Endodermal cell (in vitro differentiated cells): ENCODE results near the gene KIF1A. TPM values are rescaled to one million over a fixed set of nuclear protein-coding genes. Genes with fewer than 3 reads are reported as not detected.
"Not testable (repeated sequence)": the region's sequence is repeated elsewhere in the genome, so short reads cannot be mapped to it uniquely, and the experiment has no call there.

Experiments used
- DNase-seq: peaks from one replicate; pipeline ENCODE4 v3.0.0-alpha.2; 2017
- H3K27ac ChIP-seq: 2 replicates; pipeline ENCODE4 v1.5.1; 2013; ENCODE audit warnings: mild to moderate bottlenecking, low read depth, low read length, moderate library complexity
- H3K27me3 ChIP-seq: 2 replicates; pipeline ENCODE4 v1.6.1; 2013; ENCODE audit warnings: mild to moderate bottlenecking, low read length, moderate library complexity; ENCODE audit not compliant: insufficient read depth, control insufficient read depth, poor library complexity, severe bottlenecking
- H3K36me3 ChIP-seq: 2 replicates; pipeline ENCODE4 v1.7.0; 2013; ENCODE audit warnings: mild to moderate bottlenecking, low read length, moderate library complexity; ENCODE audit not compliant: control insufficient read depth, insufficient read depth
- H3K4me1 ChIP-seq: one replicate; pipeline ENCODE4 v1.7.0; 2013; ENCODE audit warnings: low read length; ENCODE audit not compliant: control insufficient read depth, insufficient read depth
- H3K4me3 ChIP-seq: 2 replicates; pipeline ENCODE4 v1.5.1; 2013; ENCODE audit warnings: mild to moderate bottlenecking, low read length, moderate library complexity
- H3K9ac ChIP-seq: 2 replicates; pipeline ENCODE4 v1.6.1; 2013; ENCODE audit warnings: mild to moderate bottlenecking, low read length, moderate library complexity; ENCODE audit not compliant: poor library complexity, severe bottlenecking; ENCODE audit errors: extremely low read depth
- H3K9me3 ChIP-seq: 2 replicates; pipeline ENCODE4 v1.6.1; 2013; ENCODE audit warnings: mild to moderate bottlenecking, low read length, moderate library complexity; ENCODE audit not compliant: control insufficient read depth
- H3K27ac Mint-ChIP-seq: 2 replicates; pipeline ENCODE4 v1.8.0; 2020; ENCODE audit warnings: mixed read lengths
- H3K27me3 Mint-ChIP-seq: 2 replicates; pipeline ENCODE4 v1.8.0; 2021; ENCODE audit warnings: mild to moderate bottlenecking, mixed read lengths; ENCODE audit not compliant: insufficient read depth
- H3K36me3 Mint-ChIP-seq: 2 replicates; pipeline ENCODE4 v1.8.0; 2020; ENCODE audit warnings: low read depth, mixed read lengths
- H3K4me1 Mint-ChIP-seq: 2 replicates; pipeline ENCODE4 v1.8.0; 2020; ENCODE audit warnings: mixed read lengths
- H3K4me3 Mint-ChIP-seq: 2 replicates; pipeline ENCODE4 v1.8.0; 2020; ENCODE audit warnings: mild to moderate bottlenecking, moderate library complexity, mixed read lengths
- H3K9me3 Mint-ChIP-seq: 2 replicates; pipeline ENCODE4 v1.8.0; 2020; ENCODE audit warnings: mild to moderate bottlenecking, mixed read lengths
- WGBS, 2 experiments: methylation state at CpG; one replicate each; pipeline versions ENCODE4 v1.1.5 to v1.1.7; 2013; ENCODE audit warnings: missing lambda C conversion rate in 2 of 2, mixed read lengths in 1 of 2; ENCODE audit not compliant: insufficient coverage in 1 of 2, insufficient read length in 1 of 2; 5-methylcytosine and 5-hydroxymethylcytosine counted together
- total RNA-seq, 2 donors: library from RNA; stranded (reverse); fragmentation: NEBNext Ultra II Directional in 1 of 2; extraction: Animal tissue kit (Norgen Biotek cat#: 25700) in 1 of 2; gene quantifications; 2 replicates in 1 of 2; 3 replicates in 1 of 2; pipeline ENCODE4 v1.2.1, GENCODE V29; 2021
- TF ChIP-seq, protein P1 (sequence below): fragments of 200-600 bp; sonication (generic); conservative IDR thresholded peaks from 2 replicates; pipeline ENCODE4 v1.5.0; 2021; ENCODE audit warnings: antibody characterized with exemption, mild to moderate bottlenecking

The KIF1A gene
- total RNA-seq, 2 donors from 2014 or later, result 58.8 to 83.1 TPM

DNA sequence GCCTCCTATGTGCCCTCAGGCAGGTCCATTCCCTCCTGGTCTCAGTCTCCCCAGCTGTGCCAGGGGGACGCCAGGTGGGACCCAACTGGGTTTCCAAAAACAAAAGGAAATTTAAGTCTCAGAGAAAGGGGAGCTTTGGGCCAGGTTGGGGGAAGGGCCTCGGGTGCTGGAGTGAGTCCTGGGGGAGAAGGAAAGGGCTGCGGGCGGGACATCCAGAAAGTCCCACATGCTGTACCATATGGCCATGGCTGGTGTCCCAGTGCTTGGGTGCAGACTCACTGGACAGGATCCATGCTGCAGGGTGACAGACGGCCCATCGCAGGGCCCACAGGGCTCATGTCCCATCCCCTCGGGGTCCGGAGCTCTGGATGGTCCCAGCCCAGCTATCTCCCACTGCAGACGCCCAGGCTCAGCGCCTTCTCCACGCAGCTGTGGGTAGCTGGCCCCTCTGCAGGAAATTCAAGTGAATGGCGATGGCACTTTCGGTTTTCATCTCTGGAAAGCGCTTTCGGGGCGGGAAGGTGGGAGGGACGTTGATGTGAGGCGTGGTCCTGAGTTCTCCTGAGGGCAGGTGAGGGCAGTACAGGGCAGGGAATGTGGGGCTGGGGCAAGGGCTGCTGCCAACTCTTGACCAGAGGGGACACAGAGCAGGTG, 129.5 kb downstream of the KIF1A start:
- not testable (repeated sequence) for DNase-seq, H3K4me1 ChIP-seq, H3K27me3 ChIP-seq, H3K4me3 Mint-ChIP-seq, H3K27ac Mint-ChIP-seq, H3K27me3 Mint-ChIP-seq, H3K9me3 ChIP-seq, H3K9me3 Mint-ChIP-seq, H3K27ac ChIP-seq, H3K36me3 Mint-ChIP-seq, H3K36me3 ChIP-seq, H3K4me3 ChIP-seq, H3K9ac ChIP-seq, H3K4me1 Mint-ChIP-seq
- 86 to 100% methylated on average over 1 to 4 of the region's 18 CpGs for WGBS, 2 experiments

DNA sequence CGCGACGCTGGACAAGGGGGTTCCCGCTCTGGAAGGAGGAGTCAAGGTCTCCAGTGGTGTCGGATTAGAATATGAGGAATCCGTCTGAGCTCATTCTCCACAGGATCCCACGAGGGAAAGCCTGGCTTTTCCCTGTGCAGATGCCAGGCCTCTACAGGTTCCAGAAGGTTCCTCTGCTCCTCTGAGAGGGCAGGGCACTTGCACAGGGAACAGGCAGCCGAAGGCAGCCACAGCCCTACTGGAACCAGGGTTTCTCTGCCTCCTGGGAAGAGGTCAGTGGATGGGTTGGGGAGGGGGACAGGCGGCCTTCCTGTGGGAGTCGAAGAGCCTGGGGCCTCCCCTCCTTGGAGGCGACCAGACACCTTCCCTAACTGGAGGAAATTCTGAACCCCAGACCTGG, 130.0 kb downstream of the KIF1A start:
- H3K9me3 ChIP-seq, result no peaks in the 10 kb centered on the region
- WGBS, 2 experiments, result 84 to 86% methylated on average over 5 to 11 of the region's 11 CpGs
- no peak overlapping the region for H3K4me3 Mint-ChIP-seq
- no peak overlapping the region for H3K27ac Mint-ChIP-seq
- H3K9ac ChIP-seq, result no peak overlapping the region
- no peak overlapping the region for H3K27ac ChIP-seq
- no peaks in the 10 kb centered on the region for H3K27me3 Mint-ChIP-seq
- H3K9me3 Mint-ChIP-seq, result no peaks in the 10 kb centered on the region
- no peaks in the 10 kb centered on the region for H3K36me3 ChIP-seq
- H3K4me1 ChIP-seq, result no peaks in the 10 kb centered on the region
- TF ChIP-seq, protein P1, sequence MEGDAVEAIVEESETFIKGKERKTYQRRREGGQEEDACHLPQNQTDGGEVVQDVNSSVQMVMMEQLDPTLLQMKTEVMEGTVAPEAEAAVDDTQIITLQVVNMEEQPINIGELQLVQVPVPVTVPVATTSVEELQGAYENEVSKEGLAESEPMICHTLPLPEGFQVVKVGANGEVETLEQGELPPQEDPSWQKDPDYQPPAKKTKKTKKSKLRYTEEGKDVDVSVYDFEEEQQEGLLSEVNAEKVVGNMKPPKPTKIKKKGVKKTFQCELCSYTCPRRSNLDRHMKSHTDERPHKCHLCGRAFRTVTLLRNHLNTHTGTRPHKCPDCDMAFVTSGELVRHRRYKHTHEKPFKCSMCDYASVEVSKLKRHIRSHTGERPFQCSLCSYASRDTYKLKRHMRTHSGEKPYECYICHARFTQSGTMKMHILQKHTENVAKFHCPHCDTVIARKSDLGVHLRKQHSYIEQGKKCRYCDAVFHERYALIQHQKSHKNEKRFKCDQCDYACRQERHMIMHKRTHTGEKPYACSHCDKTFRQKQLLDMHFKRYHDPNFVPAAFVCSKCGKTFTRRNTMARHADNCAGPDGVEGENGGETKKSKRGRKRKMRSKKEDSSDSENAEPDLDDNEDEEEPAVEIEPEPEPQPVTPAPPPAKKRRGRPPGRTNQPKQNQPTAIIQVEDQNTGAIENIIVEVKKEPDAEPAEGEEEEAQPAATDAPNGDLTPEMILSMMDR, result no peak
- no peaks in the 10 kb centered on the region for H3K36me3 Mint-ChIP-seq
- H3K27me3 ChIP-seq, result no peaks in the 10 kb centered on the region
- H3K4me1 Mint-ChIP-seq, result peaks cover 6% of the 10 kb centered on the region
- peak; percentile 35 for DNase-seq
- no peak overlapping the region for H3K4me3 ChIP-seq

DNA sequence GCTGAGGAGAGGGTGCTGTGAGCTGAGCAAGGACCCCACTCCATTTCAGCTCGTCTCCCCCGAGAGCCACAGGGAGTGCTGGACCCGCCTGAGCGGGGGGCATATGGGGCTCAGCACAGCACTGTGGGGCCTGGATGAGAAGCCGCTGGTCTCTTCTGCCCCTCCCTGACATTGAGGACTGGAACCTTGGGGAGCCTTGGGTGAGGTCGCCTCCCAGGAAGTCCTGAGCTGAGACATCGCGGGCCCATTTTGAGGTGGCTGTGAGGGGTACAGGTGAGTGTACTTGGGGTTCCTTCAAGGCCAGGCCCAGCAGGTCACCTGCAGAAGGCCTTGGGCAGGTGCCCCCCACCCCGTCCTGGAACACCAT, 131.5 kb downstream of the KIF1A start:
- no peak for DNase-seq
- no peak overlapping the region for H3K27ac ChIP-seq
- TF ChIP-seq, protein P1, result no peak
- no peaks in the 10 kb centered on the region for H3K9me3 ChIP-seq
- no peak overlapping the region for H3K4me3 ChIP-seq
- H3K36me3 ChIP-seq, result no peaks in the 10 kb centered on the region
- no peak overlapping the region for H3K4me3 Mint-ChIP-seq
- H3K9me3 Mint-ChIP-seq, result no peaks in the 10 kb centered on the region
- no peaks in the 10 kb centered on the region for H3K27me3 Mint-ChIP-seq
- no peak overlapping the region for H3K9ac ChIP-seq
- no peaks in the 10 kb centered on the region for H3K4me1 ChIP-seq
- H3K36me3 Mint-ChIP-seq, result no peaks in the 10 kb centered on the region
- peaks cover 6% of the 10 kb centered on the region for H3K4me1 Mint-ChIP-seq
- H3K27me3 ChIP-seq, result no peaks in the 10 kb centered on the region
- no peak overlapping the region for H3K27ac Mint-ChIP-seq
- WGBS, 2 experiments, result 96 to 100% methylated on average over 3 to 9 of the region's 9 CpGs
